GM19468 (cell line): Measurements from ENCODE around the gene AMFR.

Experiments used
- ATAC-seq: cut with Tn5 transposase; IDR thresholded peaks from one replicate; pipeline ENCODE4 v1.9.1; 2021; ENCODE audit warnings: mild to moderate bottlenecking, moderate library complexity, moderate number of reproducible peaks; ENCODE audit not compliant: unreplicated experiment; ENCODE audit errors: extremely low read depth

The AMFR gene

GRCh38 chr16:56425439-56425832 lies at the start of gene AMFR:
Gene AMFR (minus strand): TSS chr16:56425545. CDS start chr16:56425327, 218 bp downstream.
- ATAC-seq, result peak; percentile 51

- ATAC-seq, result no peak
These were observed 45.3 kb upstream of the AMFR start for GRCh38 chr16:56470666-56471065.

GRCh38 chr16:56470232-56470631 lies 44.9 kb upstream of the AMFR start:
- ATAC-seq, result no peak

GRCh38 chr16:56469748-56470147 lies 44.4 kb upstream of the AMFR start:
- no peak for ATAC-seq

GRCh38 chr16:56468800-56469199 lies 43.5 kb upstream of the AMFR start:
- no peak for ATAC-seq

- no peak for ATAC-seq
These were observed 41.0 kb upstream of the AMFR start for GRCh38 chr16:56466344-56466743.

GRCh38 chr16:56463153-56463552 lies 37.8 kb upstream of the AMFR start:
- no peak for ATAC-seq

GRCh38 chr16:56462064-56462796 lies 36.9 kb upstream of the AMFR start:
- no peak for ATAC-seq

- ATAC-seq, result no peak
These were observed 34.8 kb upstream of the AMFR start for GRCh38 chr16:56460101-56460500.

GRCh38 chr16:56457927-56458470 lies 32.7 kb upstream of the AMFR start:
- no peak for ATAC-seq

- ATAC-seq, result peak; percentile 6
These were observed 26.7 kb upstream of the AMFR start for GRCh38 chr16:56451753-56452689.

GRCh38 chr16:56450986-56451752 lies 25.8 kb upstream of the AMFR start, which contains the start of the genes NUDT21 and OGFOD1:
Gene NUDT21 (minus strand): TSS chr16:56451332. CDS start chr16:56451202, 130 bp downstream.
Gene OGFOD1 (plus strand): TSS chr16:56451554. CDS start chr16:56451613, 59 bp downstream.
- ATAC-seq, result peak; percentile 98

GRCh38 chr16:56450275-56450985 lies 25.1 kb upstream of the AMFR start:
- no peak for ATAC-seq

- ATAC-seq, result no peak
These were observed 22.7 kb upstream of the AMFR start for GRCh38 chr16:56448005-56448404.

GRCh38 chr16:56447286-56447685 lies 21.9 kb upstream of the AMFR start:
- ATAC-seq, result no peak

GRCh38 chr16:56438038-56438437 lies 12.7 kb upstream of the AMFR start:
- no peak for ATAC-seq

GRCh38 chr16:56436258-56436657 lies 10.9 kb upstream of the AMFR start:
- ATAC-seq, result no peak

GRCh38 chr16:56428091-56428490 lies 2.7 kb upstream of the AMFR start:
- ATAC-seq, result no peak

GRCh38 chr16:56426585-56426984 lies 1.2 kb upstream of the AMFR start:
- ATAC-seq, result no peak
